H9 (cell line): ENCODE results near the gene SEPTIN2. TPM values are rescaled to one million over a fixed set of nuclear protein-coding genes. Genes with fewer than 3 reads are reported as not detected.

Source experiments
- DNase-seq: peaks from one replicate; pipeline ENCODE4 v3.0.0-alpha.2; 2017
- H2AFZ ChIP-seq: one replicate; pipeline ENCODE4 v1.6.1; 2013; ENCODE audit warnings: mild to moderate bottlenecking, low read length, control low read depth, moderate library complexity
- H2AK5ac ChIP-seq: 2 replicates; pipeline ENCODE4 v1.6.1; 2013; ENCODE audit warnings: low read length, control low read depth, mixed read lengths; ENCODE audit not compliant: insufficient read length
- H2BK120ac ChIP-seq: one replicate; pipeline ENCODE4 v1.6.1; 2013; ENCODE audit warnings: low read depth, mild to moderate bottlenecking, low read length, control low read depth, inconsistent platforms; ENCODE audit not compliant: poor library complexity, severe bottlenecking
- H2BK12ac ChIP-seq: 2 replicates; pipeline ENCODE4 v1.6.1; 2013; ENCODE audit warnings: low read length, control low read depth, mixed read lengths, low read depth; ENCODE audit not compliant: insufficient read length
- H2BK15ac ChIP-seq: 2 replicates; pipeline ENCODE4 v1.6.1; 2013; ENCODE audit warnings: low read depth, low read length, control low read depth
- H2BK20ac ChIP-seq: one replicate; pipeline ENCODE4 v1.6.1; 2013; ENCODE audit warnings: low read depth, mild to moderate bottlenecking, low read length, control low read depth, inconsistent platforms; ENCODE audit not compliant: poor library complexity, severe bottlenecking
- H2BK5ac ChIP-seq: 2 replicates; pipeline ENCODE4 v1.6.1; 2013; ENCODE audit warnings: low read length, control low read depth, mixed read lengths; ENCODE audit not compliant: insufficient read length
- H3K14ac ChIP-seq: 2 replicates; pipeline ENCODE4 v1.6.1; 2013; ENCODE audit warnings: low read length, control low read depth; ENCODE audit not compliant: insufficient read depth
- H3K18ac ChIP-seq: 2 replicates; pipeline ENCODE4 v1.6.1; 2013; ENCODE audit warnings: low read depth, mild to moderate bottlenecking, mixed read lengths, low read length, control low read depth; ENCODE audit not compliant: insufficient read length
- H3K23ac ChIP-seq: 2 replicates; pipeline ENCODE4 v1.6.1; 2013; ENCODE audit warnings: low read length, control low read depth, mixed read lengths, low read depth; ENCODE audit not compliant: insufficient read length
- H3K23me2 ChIP-seq: 2 replicates; pipeline ENCODE4 v1.6.1; 2013; ENCODE audit warnings: low read depth, mild to moderate bottlenecking, mixed read lengths, low read length, control low read depth; ENCODE audit not compliant: insufficient read length, poor library complexity, severe bottlenecking
- H3K27ac ChIP-seq: 2 replicates; pipeline ENCODE4 v1.5.1; 2013; ENCODE audit warnings: low read length, control low read depth, mixed read lengths, low read depth; ENCODE audit not compliant: insufficient read length
- H3K27me3 ChIP-seq: 2 replicates; pipeline ENCODE4 v1.6.1; 2013; ENCODE audit warnings: low read length, control low read depth, inconsistent platforms; ENCODE audit not compliant: insufficient read depth
- H3K4ac ChIP-seq: 2 replicates; pipeline ENCODE4 v1.6.1; 2013; ENCODE audit warnings: low read depth, mild to moderate bottlenecking, control low read depth, inconsistent platforms, low read length, moderate library complexity
- H3K4me1 ChIP-seq: 2 replicates; pipeline ENCODE4 v1.6.1; 2013; ENCODE audit warnings: low read length, control low read depth, inconsistent platforms; ENCODE audit not compliant: insufficient read depth
- H3K4me2 ChIP-seq: 2 replicates; pipeline ENCODE4 v1.6.1; 2013; ENCODE audit warnings: low read length, control low read depth, mixed read lengths; ENCODE audit not compliant: insufficient read length, insufficient read depth
- H3K56ac ChIP-seq: 2 replicates; pipeline ENCODE4 v1.6.1; 2013; ENCODE audit warnings: low read depth, mild to moderate bottlenecking, mixed read lengths, low read length, control low read depth; ENCODE audit not compliant: insufficient read length
- H3K79me1 ChIP-seq: 2 replicates; pipeline ENCODE4 v1.6.1; 2013; ENCODE audit warnings: low read depth, mild to moderate bottlenecking, moderate library complexity, low read length, control low read depth, inconsistent platforms; ENCODE audit not compliant: insufficient read depth, poor library complexity, severe bottlenecking
- H3K79me2 ChIP-seq: 2 replicates; pipeline ENCODE4 v1.6.1; 2013; ENCODE audit warnings: low read length, control low read depth, inconsistent platforms; ENCODE audit not compliant: insufficient read depth
- H3K9ac ChIP-seq: 2 replicates; pipeline ENCODE4 v1.6.1; 2013; ENCODE audit warnings: low read length, control low read depth, mixed read lengths; ENCODE audit not compliant: insufficient read length; ENCODE audit errors: extremely low read depth
- H3K9me3 ChIP-seq: one replicate; pipeline ENCODE4 v1.6.1; 2013; ENCODE audit warnings: low read depth, low read length, inconsistent platforms; ENCODE audit not compliant: control insufficient read depth
- H3T11ph ChIP-seq: one replicate; pipeline ENCODE4 v1.6.1; 2013; ENCODE audit warnings: mild to moderate bottlenecking, low read length, control low read depth, inconsistent platforms
- H4K20me1 ChIP-seq: one replicate; pipeline ENCODE4 v1.6.1; 2013; ENCODE audit not compliant: control insufficient read depth, insufficient read length, insufficient read depth
- H4K5ac ChIP-seq: 2 replicates; pipeline ENCODE4 v1.6.1; 2013; ENCODE audit warnings: low read depth, mild to moderate bottlenecking, mixed read lengths, low read length, control low read depth; ENCODE audit not compliant: insufficient read length
- H4K8ac ChIP-seq: replicated peaks from 2 replicates; pipeline ENCODE4 v1.6.1; 2013; ENCODE audit warnings: low read length, control low read depth, mixed read lengths, low read depth; ENCODE audit not compliant: insufficient read length
- H4K91ac ChIP-seq: 2 replicates; pipeline ENCODE4 v1.6.1; 2013; ENCODE audit warnings: low read depth, mild to moderate bottlenecking, moderate library complexity, mixed read lengths, low read length, control low read depth; ENCODE audit not compliant: insufficient read length
- H3K27ac Mint-ChIP-seq, 3 experiments: 2 replicates in 2 of 3; 3 replicates in 1 of 3; pipeline ENCODE4 v1.8.0; 2020 to 2021; ENCODE audit warnings: mixed read lengths in 3 of 3, mild to moderate bottlenecking in 1 of 3, moderate library complexity in 1 of 3
- H3K27me3 Mint-ChIP-seq: 2 replicates; pipeline ENCODE4 v1.8.0; 2021; ENCODE audit warnings: low read depth, mild to moderate bottlenecking, moderate library complexity, mixed read lengths
- H3K36me3 Mint-ChIP-seq, 3 experiments: 2 replicates in 2 of 3; 3 replicates in 1 of 3; pipeline ENCODE4 v1.8.0; 2020 to 2021; ENCODE audit warnings: low read depth in 3 of 3, mixed read lengths in 3 of 3; ENCODE audit not compliant: insufficient read depth in 1 of 3
- H3K4me1 Mint-ChIP-seq, 2 experiments: 2 replicates each; pipeline ENCODE4 v1.8.0; 2020; ENCODE audit warnings: mixed read lengths in 2 of 2
- H3K4me3 Mint-ChIP-seq, 2 experiments: 2 replicates in 1 of 2; 3 replicates in 1 of 2; pipeline ENCODE4 v1.8.0; 2020 to 2021; ENCODE audit warnings: mild to moderate bottlenecking in 2 of 2, mixed read lengths in 2 of 2, moderate library complexity in 1 of 2
- H3K9me3 Mint-ChIP-seq, 2 experiments: 2 replicates in 1 of 2; 3 replicates in 1 of 2; pipeline ENCODE4 v1.8.0; 2020; ENCODE audit warnings: mild to moderate bottlenecking in 2 of 2, mixed read lengths in 2 of 2, moderate library complexity in 1 of 2
- CTCF ChIP-seq: fragments of 200-600 bp; sonication (generic); conservative IDR thresholded peaks from 3 replicates; pipeline ENCODE4 v1.8.0; 2021; ENCODE audit warnings: antibody characterized with exemption, mild to moderate bottlenecking
- WGBS: extraction: QIAGEN DNeasy Blood & Tissue Kit; methylation state at CpG from one replicate; pipeline ENCODE4 v1.1.7; 2013; ENCODE audit warnings: missing lambda C conversion rate, low lambda C conversion rate, mixed read lengths; ENCODE audit not compliant: insufficient read length; ENCODE audit errors: extremely low coverage; 5-methylcytosine and 5-hydroxymethylcytosine counted together
- total RNA-seq: library from RNA; stranded (reverse); gene quantifications from 2 replicates; pipeline ENCODE4 v1.2.1, GENCODE V29; 2021

The SEPTIN2 gene
- total RNA-seq, 1 experiment from 2014 or later: 385 TPM

- H3K27me3 Mint-ChIP-seq: no peaks in the 10 kb centered on the region
Observed at GRCh38 chr2:241376808-241377207, 61.1 kb downstream of the SEPTIN2 start.

More at GRCh38 chr2:241376808-241377207, 61.1 kb downstream of the SEPTIN2 start:
- Histone ChIP-seq H4K20me1 (no peaks in the 10 kb centered on the region), H2BK20ac (no peak overlapping the region), H3K9ac (no peak overlapping the region), H4K91ac (no peak overlapping the region), H3K4ac (no peak overlapping the region), H2BK12ac (no peak overlapping the region), H3K9me3 (no peaks in the 10 kb centered on the region), H3K27me3 (no peaks in the 10 kb centered on the region), H2AK5ac (no peak overlapping the region), H3K14ac (no peak overlapping the region), H3T11ph (no peak overlapping the region), H3K18ac (no peak overlapping the region), H3K23ac (no peak overlapping the region), H4K8ac (no peak overlapping the region), H3K23me2 (no peaks in the 10 kb centered on the region), H4K5ac (no peak overlapping the region), H3K79me1 (no peaks in the 10 kb centered on the region), H3K27ac (no peak overlapping the region), H2BK15ac (no peak overlapping the region), H2BK5ac (no peak overlapping the region), H3K4me2 (no peak overlapping the region), H3K56ac (no peak overlapping the region), H3K79me2 (no peaks in the 10 kb centered on the region; the same call in 1 of the 2 replicates), H3K4me1 (no peaks in the 10 kb centered on the region; the same call in 1 of the 2 replicates), H2BK120ac (no peak overlapping the region), H2AFZ (no peak overlapping the region)
- H3K4me3 Mint-ChIP-seq: no peak overlapping the region
- no CpG with 5 or more reads among the region's 2 CpGs for WGBS
- TF ChIP-seq CTCF: no peak
- no peaks in the 10 kb centered on the region for H3K9me3 Mint-ChIP-seq
- H3K36me3 Mint-ChIP-seq: peaks cover 2 to 19% (median 16%) of the 10 kb centered on the region in 3 experiments; a peak in 6 of 7 replicates
- H3K27ac Mint-ChIP-seq: peak overlapping the region in 2 of 3 experiments; percentile 20 to 34; a peak in 2 of 7 replicates
- no peak for DNase-seq
- 0 out of 4 replicates have a peak, but pooled peaks cover 0 to 3% of the 10 kb centered on the region in 2 experiments for H3K4me1 Mint-ChIP-seq
